Lung (tissue), 12 donors: Measurements from ENCODE around the gene ACCSL. TPM values are rescaled to one million over a fixed set of nuclear protein-coding genes. Genes with fewer than 3 reads are reported as not detected.

Experiments used
- ATAC-seq: fragments of 200-7000 bp; cut with Tn5 transposase; one replicate; pipeline ENCODE4 v1.9.1; 2020; ENCODE audit warnings: moderate number of reproducible peaks; ENCODE audit not compliant: insufficient read depth, low FRiP score
- DNase-seq, 3 donors: peaks; one replicate each; pipeline ENCODE4 v3.0.0-alpha.2; 2013 to 2017
- H3K27ac ChIP-seq, 2 donors: one replicate each; pipeline ENCODE4 v1.5.1; 2013; ENCODE audit warnings: mild to moderate bottlenecking in 2 of 2, moderate library complexity in 2 of 2, control low read depth in 1 of 2, inconsistent platforms in 1 of 2, low read depth in 1 of 2, low read length in 1 of 2
- H3K27me3 ChIP-seq, 3 donors: one replicate each; pipeline ENCODE4 v1.5.1; 2013; ENCODE audit warnings: low read length in 2 of 3; ENCODE audit not compliant: control insufficient read depth in 3 of 3, insufficient read depth in 3 of 3
- H3K36me3 ChIP-seq, 4 donors: one replicate each; pipeline ENCODE4 v1.5.1; 2013; ENCODE audit warnings: low read length in 4 of 4, mild to moderate bottlenecking in 1 of 4, moderate library complexity in 1 of 4; ENCODE audit not compliant: control insufficient read depth in 4 of 4, insufficient read depth in 4 of 4
- H3K4me1 ChIP-seq, 5 donors: one replicate each; pipeline ENCODE4 v1.5.1; 2013; ENCODE audit warnings: low read length in 5 of 5, mild to moderate bottlenecking in 2 of 5, moderate library complexity in 1 of 5; ENCODE audit not compliant: control insufficient read depth in 5 of 5, insufficient read depth in 5 of 5
- H3K4me3 ChIP-seq: one replicate; pipeline ENCODE4 v1.5.1; 2013; ENCODE audit warnings: mild to moderate bottlenecking, control low read depth, moderate library complexity
- H3K9ac ChIP-seq, 2 donors: one replicate each; pipeline ENCODE4 v1.5.1; 2013; ENCODE audit warnings: low read length in 2 of 2, control low read depth in 1 of 2; ENCODE audit not compliant: insufficient read depth in 1 of 2
- H3K9me3 ChIP-seq, 4 donors: one replicate each; pipeline ENCODE4 v1.5.1; 2013; ENCODE audit warnings: low read length in 3 of 4, mild to moderate bottlenecking in 1 of 4, moderate library complexity in 1 of 4; ENCODE audit not compliant: control insufficient read depth in 4 of 4, insufficient read depth in 3 of 4
- CTCF ChIP-seq: IDR thresholded peaks from 2 replicates; pipeline ENCODE4 v1.5.1; 2012; ENCODE audit warnings: mild to moderate bottlenecking; ENCODE audit errors: control extremely low read depth, extremely low read depth
- WGBS, 2 donors: extraction: QIAGEN DNeasy Blood & Tissue Kit; methylation state at CpG; one replicate each; pipeline ENCODE4 v1.1.7; 2013; 5-methylcytosine and 5-hydroxymethylcytosine counted together
- polyA plus RNA-seq, 2 donors: library from polyadenylated mRNA; stranded (reverse); fragments of 200-250 nt; gene quantifications; one replicate each; pipeline ENCODE4 v1.2.1, GENCODE V29; 2013
- total RNA-seq, 2 donors: library from RNA; depleted of rRNA in 1 of 2; stranded (reverse); fragments of >200 nt in 1 of 2; gene quantifications; one replicate each; pipeline ENCODE4 v1.2.1, GENCODE V29; 2014 to 2021
- donor health status: control.
- donor health status: control.
- donor health status: Bipolar disorder and iron deficiency.
- donor health status: healthy.
- donor health status: DM: yes; HTN: yes; CAD: no.

Gene ACCSL
- total and polyA plus RNA-seq, 4 donors: 0.02 to 0.14 TPM; not detected in 2

- Histone ChIP-seq H3K4me1 (peaks cover 0 to 15% (median 2%) of the 10 kb centered on the region in 5 donors), H3K9ac (peak within 1 kb of the TSS; percentile 59 to 80), H3K4me3 (peak within 1 kb of the TSS; percentile 62), H3K27me3 (no peaks in the 10 kb centered on the region), H3K27ac (peak within 1 kb of the TSS; percentile 76 to 87), H3K36me3 (peaks cover 0 to 5% (median under 1%) of the 10 kb centered on the region in 4 donors), H3K9me3 (no peaks in the 10 kb centered on the region)
- ATAC-seq: peak; percentile 98
- 0 to 1% methylated on average over 66 to 70 of the region's 70 CpGs for WGBS, 2 donors
- peak; percentile 67 for TF ChIP-seq CTCF
- DNase-seq: peak; percentile 96 to 99 (median 97)
Observed at GRCh38 chr11:44065841-44066731, 18.3 kb downstream of the ACCSL start, which contains the start of gene ACCS. TSS of gene ACCS (plus strand) at chr11:44066270. CDS start at chr11:44067628, 1,358 bp downstream.

GRCh38 chr11:44066732-44067141, 19.0 kb downstream of the ACCSL start:
- ATAC-seq (peak; percentile 9), DNase-seq (peak in 2 of 3 donors; percentile 37 to 53)
- Histone ChIP-seq H3K36me3 (peaks cover 0 to 5% (median under 1%) of the 10 kb centered on the region in 4 donors), H3K9me3 (no peaks in the 10 kb centered on the region), H3K9ac (peak overlapping the region; percentile 59 to 80), H3K4me1 (peaks cover 0 to 15% (median 2%) of the 10 kb centered on the region in 5 donors), H3K27ac (peak overlapping the region; percentile 76 to 87), H3K27me3 (no peaks in the 10 kb centered on the region), H3K4me3 (peak overlapping the region; percentile 62)
- TF ChIP-seq CTCF: no peak
- 24 to 25% methylated on average over 10 of the region's 10 CpGs for WGBS, 2 donors

GRCh38 chr11:44067266-44067665, 19.5 kb downstream of the ACCSL start:
- DNase-seq (peak in 1 of 3 donors; percentile 8), ATAC-seq (no peak)
- Histone ChIP-seq H3K27ac (no peak overlapping the region), H3K4me3 (no peak overlapping the region), H3K4me1 (peaks cover 0 to 15% (median 2%) of the 10 kb centered on the region in 5 donors), H3K27me3 (no peaks in the 10 kb centered on the region), H3K36me3 (peaks cover 0 to 5% (median under 1%) of the 10 kb centered on the region in 4 donors), H3K9ac (no peak overlapping the region), H3K9me3 (no peaks in the 10 kb centered on the region)
- 44 to 65% methylated on average over 5 of the region's 5 CpGs for whole genome bisulfite sequencing, 2 donors
- TF ChIP-seq CTCF: no peak
